WTC11 (cell line): ENCODE data around the gene OR2K2. TPM values are rescaled to one million over a fixed set of nuclear protein-coding genes. Genes with fewer than 3 reads are reported as not detected.

Experiments
- ATAC-seq: fragments of 200-7000 bp; cut with Tn5 transposase; 2 replicates; pipeline ENCODE4 v1.10.0; 2021; ENCODE audit warnings: mild to moderate bottlenecking, moderate library complexity
- CTCF ChIA-PET: fragments of 300-600 bp; sonication (Branson Sonifier 250); formaldehyde crosslinking; loops from one replicate; lab custom pipeline; 2021; ENCODE audit warnings: antibody characterized with exemption; lab: Charles Lee
- POLR2A ChIA-PET: fragments of 350-600 bp; sonication (Branson Sonifier 250); formaldehyde crosslinking; loops from one replicate; lab custom pipeline; 2021; ENCODE audit warnings: antibody characterized with exemption; lab: Charles Lee
- DNase-seq: peaks from one replicate; pipeline ENCODE4 v3.0.0; 2021; ENCODE audit warnings: low spot score
- H3K27ac Mint-ChIP-seq: 2 replicates; pipeline ENCODE4 v1.8.0; 2021; ENCODE audit warnings: mixed read lengths
- H3K27me3 Mint-ChIP-seq: 2 replicates; pipeline ENCODE4 v1.8.0; 2021; ENCODE audit warnings: low read depth, mild to moderate bottlenecking, moderate library complexity, mixed read lengths
- H3K36me3 Mint-ChIP-seq: 2 replicates; pipeline ENCODE4 v1.8.0; 2021; ENCODE audit warnings: mixed read lengths
- H3K4me1 Mint-ChIP-seq: 2 replicates; pipeline ENCODE4 v1.8.0; 2022; ENCODE audit warnings: mixed read lengths
- H3K4me3 Mint-ChIP-seq: 2 replicates; pipeline ENCODE4 v1.8.0; 2021; ENCODE audit warnings: mild to moderate bottlenecking, moderate library complexity, mixed read lengths
- H3K9me3 Mint-ChIP-seq: 2 replicates; pipeline ENCODE4 v1.8.0; 2021; ENCODE audit warnings: mixed read lengths
- AFF4 ChIP-seq: sonication (generic); formaldehyde crosslinking; IDR thresholded peaks from 2 replicates; pipeline ENCODE4 v1.8.1; 2023; ENCODE audit warnings: mild to moderate bottlenecking, missing genetic modification reagents, borderline replicate concordance
- ATF2 ChIP-seq: sonication (generic); formaldehyde crosslinking; IDR thresholded peaks from 2 replicates; pipeline ENCODE4 v1.8.1; 2022; ENCODE audit warnings: low read depth, missing genetic modification reagents, borderline replicate concordance
- ATF6 ChIP-seq: sonication (generic); formaldehyde crosslinking; IDR thresholded peaks from 2 replicates; pipeline ENCODE4 v1.8.1; 2023; ENCODE audit warnings: mild to moderate bottlenecking, missing genetic modification reagents
- CREM ChIP-seq: sonication (generic); formaldehyde crosslinking; IDR thresholded peaks from 2 replicates; pipeline ENCODE4 v1.8.1; 2022; ENCODE audit warnings: mild to moderate bottlenecking, missing genetic modification reagents, moderate library complexity
- E2F5 ChIP-seq: sonication (generic); formaldehyde crosslinking; IDR thresholded peaks from 2 replicates; pipeline ENCODE4 v1.8.1; 2022; ENCODE audit warnings: mild to moderate bottlenecking, moderate library complexity, missing genetic modification reagents
- EMX1 ChIP-seq: fragments of 250-450 bp; sonication (Bioruptor Pico); IDR thresholded peaks from 2 replicates; pipeline ENCODE4 v1.8.0; 2021; ENCODE audit warnings: mild to moderate bottlenecking
- FOXP1 ChIP-seq: sonication (generic); formaldehyde crosslinking; IDR thresholded peaks from 2 replicates; pipeline ENCODE4 v1.8.0; 2022; ENCODE audit warnings: missing genetic modification reagents, mild to moderate bottlenecking, moderate library complexity, borderline replicate concordance
- GRHL2 ChIP-seq: fragments of 250-450 bp; sonication (Bioruptor Pico); IDR thresholded peaks from 2 replicates; pipeline ENCODE4 v1.8.0; 2022; ENCODE audit warnings: mild to moderate bottlenecking, moderate library complexity; ENCODE audit not compliant: insufficient replicate concordance, severe bottlenecking
- KAT7 ChIP-seq: sonication (generic); formaldehyde crosslinking; IDR thresholded peaks from 2 replicates; pipeline ENCODE4 v1.8.1; 2023; ENCODE audit warnings: missing genetic modification reagents, mild to moderate bottlenecking, borderline replicate concordance
- MLX ChIP-seq: sonication (generic); formaldehyde crosslinking; IDR thresholded peaks from 2 replicates; pipeline ENCODE4 v1.8.1; 2023; ENCODE audit warnings: mild to moderate bottlenecking, missing genetic modification reagents, moderate library complexity
- NR1H2 ChIP-seq: sonication (generic); formaldehyde crosslinking; IDR thresholded peaks from 2 replicates; pipeline ENCODE4 v1.9.0; 2021; ENCODE audit warnings: mild to moderate bottlenecking, moderate library complexity, missing genetic modification reagents
- OVOL2 ChIP-seq: fragments of 250-450 bp; sonication (Bioruptor Pico); IDR thresholded peaks from 2 replicates; pipeline ENCODE4 v1.9.0; 2021; ENCODE audit warnings: mild to moderate bottlenecking, borderline replicate concordance
- PRDM15 ChIP-seq: sonication (generic); formaldehyde crosslinking; IDR thresholded peaks from 2 replicates; pipeline ENCODE4 v1.8.0; 2022; ENCODE audit warnings: missing genetic modification reagents
- PRRX2 ChIP-seq: fragments of 250-450 bp; sonication (Bioruptor Pico); IDR thresholded peaks from 2 replicates; pipeline ENCODE4 v1.8.0; 2021; ENCODE audit warnings: mild to moderate bottlenecking
- RORB ChIP-seq: fragments of 250-450 bp; sonication (Bioruptor Pico); IDR thresholded peaks from 2 replicates; pipeline ENCODE4 v1.9.0; 2021; ENCODE audit warnings: mild to moderate bottlenecking
- SMAD3 ChIP-seq: sonication (generic); formaldehyde crosslinking; IDR thresholded peaks from 2 replicates; pipeline ENCODE4 v1.8.0; 2022; ENCODE audit warnings: missing genetic modification reagents, mild to moderate bottlenecking, borderline replicate concordance
- TCF7 ChIP-seq: sonication (generic); formaldehyde crosslinking; IDR thresholded peaks from 2 replicates; pipeline ENCODE4 v1.8.0; 2022; ENCODE audit warnings: mild to moderate bottlenecking, low read depth, missing genetic modification reagents, moderate library complexity
- TEAD1 ChIP-seq: sonication (generic); formaldehyde crosslinking; IDR thresholded peaks from 2 replicates; pipeline ENCODE4 v1.8.0; 2022; ENCODE audit warnings: mild to moderate bottlenecking, missing genetic modification reagents
- ZNF263 ChIP-seq: sonication (generic); formaldehyde crosslinking; IDR thresholded peaks from 2 replicates; pipeline ENCODE4 v1.8.1; 2022; ENCODE audit warnings: low read depth, mild to moderate bottlenecking, moderate library complexity, missing genetic modification reagents
- ZNF281 ChIP-seq: sonication (generic); formaldehyde crosslinking; IDR thresholded peaks from 2 replicates; pipeline ENCODE4 v1.8.0; 2023; ENCODE audit warnings: mild to moderate bottlenecking, missing genetic modification reagents
- ZNF671 ChIP-seq: fragments of 250-450 bp; sonication (Bioruptor Pico); IDR thresholded peaks from 2 replicates; pipeline ENCODE4 v1.8.0; 2021; ENCODE audit warnings: mild to moderate bottlenecking
- total RNA-seq: library from RNA; stranded (reverse); gene quantifications from 3 replicates; pipeline ENCODE4 v1.2.3, GENCODE V29; 2021

OR2K2 gene
- total RNA-seq, 1 experiment from 2014 or later = not detected

GRCh38 chr9:111284703-111285102 lies 45.3 kb downstream of the OR2K2 start:
- no peak overlapping the region for H3K4me3 Mint-ChIP-seq
- no peaks in the 10 kb centered on the region; the same call in 1 of the 2 replicates for H3K27me3 Mint-ChIP-seq
- no peak for DNase-seq
- H3K9me3 Mint-ChIP-seq = no peaks in the 10 kb centered on the region
- ChIA-PET POLR2A (no interaction called here), CTCF (no interaction called here)
- TF ChIP-seq AFF4 (CRISPR knock-in tag) = no peak
- TF ChIP-seq FOXP1 (CRISPR knock-in tag) = no peak
- TF ChIP-seq RORB (CRISPR knock-in tag) = no peak
- TF ChIP-seq TCF7 = no peak
- no peak for TF ChIP-seq OVOL2 (CRISPR knock-in tag)
- TF ChIP-seq EMX1 = no peak
- no peak for TF ChIP-seq ATF6 (CRISPR knock-in tag)
- TF ChIP-seq PRRX2 (CRISPR knock-in tag) = no peak
- no peak for TF ChIP-seq SMAD3
- no peak for TF ChIP-seq NR1H2
- no peak for TF ChIP-seq ZNF671 (CRISPR knock-in tag)
- H3K27ac Mint-ChIP-seq = no peak overlapping the region
- H3K36me3 Mint-ChIP-seq = no peaks in the 10 kb centered on the region
- no peak for ATAC-seq
- peaks cover 5% of the 10 kb centered on the region; the same call in 1 of the 2 replicates for H3K4me1 Mint-ChIP-seq

- ATAC-seq (no peak), DNase-seq (no peak)
- Mint-ChIP-seq H3K4me1 (peaks cover 5% of the 10 kb centered on the region; the same call in 1 of the 2 replicates), H3K9me3 (no peaks in the 10 kb centered on the region), H3K27ac (no peak overlapping the region), H3K27me3 (no peaks in the 10 kb centered on the region; the same call in 1 of the 2 replicates), H3K4me3 (no peak overlapping the region), H3K36me3 (no peaks in the 10 kb centered on the region)
- CTCF ChIA-PET = no interaction called here
- POLR2A ChIA-PET = no interaction called here
- TF ChIP-seq E2F5 (CRISPR knock-in tag) (no peak), ZNF263 (CRISPR knock-in tag) (no peak), KAT7 (CRISPR knock-in tag) (no peak), FOXP1 (CRISPR knock-in tag) (no peak), ZNF281 (CRISPR knock-in tag) (no peak), GRHL2 (no peak), PRDM15 (CRISPR knock-in tag) (no peak), TEAD1 (CRISPR knock-in tag) (no peak), MLX (CRISPR knock-in tag) (no peak), ATF2 (CRISPR knock-in tag) (no peak), SMAD3 (no peak), CREM (CRISPR knock-in tag) (no peak)
Measured at GRCh38 chr9:111282845-111283244, 47.2 kb downstream of the OR2K2 start.
